GM18868 (cell line): Measurements from ENCODE around the gene FGF9.
A peak's percentile ranks its signal among the peaks of the same experiment; 100 is the strongest.

ENCODE experiments used
- ATAC-seq: cut with Tn5 transposase; IDR thresholded peaks from one replicate; pipeline ENCODE4 v1.9.1; 2021; ENCODE audit warnings: mild to moderate bottlenecking, moderate library complexity; ENCODE audit not compliant: unreplicated experiment

FGF9 gene

GRCh38 chr13:21670883-21671619, at the start of gene FGF9:
Gene FGF9, plus strand, starts transcription at chr13:21671073. Its CDS starts 840 bp downstream, at chr13:21671913.
- peak; percentile 83 for ATAC-seq

- no peak for ATAC-seq
Observed at GRCh38 chr13:21625366-21625765, 45.5 kb upstream of the FGF9 start.

- ATAC-seq = no peak
Observed at GRCh38 chr13:21632196-21632595, 38.7 kb upstream of the FGF9 start.

- no peak for ATAC-seq
Observed at GRCh38 chr13:21636656-21637055, 34.2 kb upstream of the FGF9 start.

GRCh38 chr13:21637296-21637695, 33.6 kb upstream of the FGF9 start:
- ATAC-seq = no peak

- peak; percentile 60 for ATAC-seq
Observed at GRCh38 chr13:21638319-21639282, 32.3 kb upstream of the FGF9 start.

GRCh38 chr13:21639561-21639960, 31.3 kb upstream of the FGF9 start:
- ATAC-seq = no peak

GRCh38 chr13:21641629-21642028, 29.2 kb upstream of the FGF9 start:
- no peak for ATAC-seq

GRCh38 chr13:21657538-21657937, 13.3 kb upstream of the FGF9 start:
- no peak for ATAC-seq

GRCh38 chr13:21659087-21659486, 11.8 kb upstream of the FGF9 start:
- no peak for ATAC-seq

GRCh38 chr13:21661097-21661909, 9.6 kb upstream of the FGF9 start:
- ATAC-seq = no peak

- ATAC-seq = no peak
Observed at GRCh38 chr13:21663197-21663596, 7.7 kb upstream of the FGF9 start.

- ATAC-seq = no peak
Observed at GRCh38 chr13:21668732-21669275, 2.1 kb upstream of the FGF9 start.

GRCh38 chr13:21670006-21670882, 629 bp upstream of the FGF9 start:
- peak; percentile 23 for ATAC-seq

GRCh38 chr13:21671620-21672286, 880 bp downstream of the FGF9 start:
- ATAC-seq = no peak

- no peak for ATAC-seq
Observed at GRCh38 chr13:21672287-21672680, 1.4 kb downstream of the FGF9 start.

- ATAC-seq = no peak
Observed at GRCh38 chr13:21672796-21673538, 2.1 kb downstream of the FGF9 start.

- peak; percentile 32 for ATAC-seq
Observed at GRCh38 chr13:21673539-21673788, 2.6 kb downstream of the FGF9 start.
